T-helper 2 cell treated with Interferon-gamma antibody and Interleukin-4, amounts not matched to agents 100 ng/mL and 5 ng/mL, for 36 hours (primary cell): ENCODE measurements around the gene ABHD14A. TPM values are rescaled to one million over a fixed set of nuclear protein-coding genes. Genes with fewer than 3 reads are reported as not detected.

ENCODE experiments used
- intact Hi-C: fragments of 100-400 bp; cut with micrococcal nuclease; formaldehyde crosslinking; loops from one replicate; pipeline ENCODE4 v1.15.1; 2023
- total RNA-seq: library from RNA; stranded (reverse); gene quantifications from 2 replicates; pipeline ENCODE4 v1.2.3, GENCODE V29; 2022

Gene ABHD14A
- total RNA-seq, 1 donor from 2014 or later = 16.9 TPM

GRCh38 chr3:51940648-51941462 lies 34.0 kb upstream of the ABHD14A start:
- intact Hi-C loops = loop anchor here (1.0 to 10.0 kb wide), 3 partner anchors 256 to 1326 kb away; partner anchors contain the start of genes ALAS1, CISH and MAPKAPK3

GRCh38 chr3:51941463-51941797 lies 33.4 kb upstream of the ABHD14A start:
- intact Hi-C loops = loop anchor here (1.0 to 10.0 kb wide), 3 partner anchors 257 to 1327 kb away; partner anchors contain the start of genes ALAS1, CISH and MAPKAPK3

DNA sequence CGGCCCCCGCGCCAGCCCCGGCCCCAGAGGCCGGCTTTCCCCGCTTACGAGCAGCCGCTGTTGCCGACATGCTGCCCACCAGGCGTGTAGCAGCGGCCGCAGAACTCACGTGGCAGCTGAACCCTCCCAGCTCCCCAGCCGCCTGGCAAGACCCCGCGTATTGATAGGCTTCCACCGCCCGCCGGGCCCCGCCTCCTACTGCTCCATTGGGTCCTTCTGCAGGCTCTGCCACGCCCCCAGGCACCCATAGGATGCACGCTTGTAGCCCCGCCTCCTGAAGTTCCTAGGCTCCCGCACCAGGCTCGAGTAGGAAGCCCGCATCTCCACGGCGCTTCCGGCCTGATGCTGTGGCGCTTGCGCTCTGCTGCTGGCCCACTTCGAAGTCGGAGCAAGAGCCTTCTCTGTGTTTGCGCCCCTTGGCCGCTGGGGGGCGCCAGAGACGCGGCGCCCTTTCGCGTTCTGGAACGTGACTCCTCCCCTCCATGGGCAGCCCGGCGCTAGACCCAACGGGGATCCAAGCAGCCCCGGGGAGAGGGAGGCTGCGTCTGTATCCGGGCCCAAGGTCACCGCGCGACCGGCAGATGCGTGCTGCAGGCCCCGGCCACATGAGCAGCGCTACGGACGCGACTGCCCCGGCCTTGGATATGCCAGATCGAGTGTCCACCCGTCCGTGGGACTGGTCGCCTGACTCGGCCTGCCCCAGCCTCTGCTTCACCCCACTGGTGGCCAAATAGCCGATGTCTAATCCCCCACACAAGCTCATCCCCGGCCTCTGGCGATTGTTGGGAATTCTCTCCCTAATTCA lies 32.9 kb upstream of the ABHD14A start, which contains the start of the genes PARP3 and RRP9:
TSS of gene PARP3 (plus strand) at position 566 of the 805 bp plus-strand sequence. CDS start 993 bp downstream, outside the sequence.
TSS of gene RRP9 (minus strand) at position 107 of the 805 bp plus-strand sequence. CDS start at position 70, 37 bp downstream.
- intact Hi-C loops = loop anchor here (1.0 to 10.0 kb wide), 11 partner anchors 32 to 1327 kb away; partner anchors contain the start of genes ABHD14B, ACY1, ALAS1 and CISH

DNA sequence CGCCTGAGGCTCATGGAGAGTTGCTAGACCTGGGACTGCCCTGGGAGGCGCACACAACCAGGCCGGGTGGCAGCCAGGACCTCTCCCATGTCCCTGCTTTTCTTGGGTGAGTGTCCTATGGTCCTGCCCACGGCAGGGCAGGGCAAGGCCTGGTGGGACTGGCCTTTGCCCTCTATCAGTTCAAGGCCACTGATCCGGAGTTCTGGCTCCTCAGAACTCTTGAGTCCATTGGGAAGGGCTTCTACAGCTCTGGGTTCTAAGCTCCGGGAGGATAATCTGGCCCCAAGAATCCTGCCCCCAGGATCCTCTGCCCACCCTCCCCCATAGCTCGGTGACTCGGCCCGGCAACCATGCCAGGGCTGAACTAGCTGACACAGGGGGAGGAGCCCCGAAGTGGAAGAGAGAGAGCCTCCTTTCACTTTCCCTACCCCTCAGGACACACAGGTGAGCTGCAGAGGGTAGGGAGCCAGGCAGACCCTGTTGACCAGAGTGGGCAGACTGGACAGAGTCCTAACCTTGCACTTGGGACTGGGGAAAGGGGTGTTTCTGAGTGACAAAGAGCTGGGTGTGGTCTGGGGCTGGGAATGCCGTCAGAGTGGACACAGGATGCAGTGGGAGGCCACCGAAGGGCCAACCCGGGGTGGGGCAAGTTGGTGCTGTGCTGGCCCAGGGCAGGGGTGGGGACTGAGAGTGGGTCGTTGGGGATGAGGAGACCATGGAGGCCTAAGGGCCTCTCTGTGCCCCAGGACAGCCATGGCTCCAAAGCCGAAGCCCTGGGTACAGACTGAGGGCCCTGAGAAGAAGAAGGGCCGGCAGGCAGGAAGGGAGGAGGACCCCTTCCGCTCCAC lies 32.0 kb upstream of the ABHD14A start:
- intact Hi-C loops = loop anchor here (1.0 to 10.0 kb wide), 10 partner anchors 31 to 1328 kb away; partner anchors contain the start of genes ABHD14B, ACY1, CISH and MAPKAPK3

- intact Hi-C loops = loop anchor here (10.0 kb wide), 2 partner anchors 259 to 1329 kb away; partner anchors contain the start of genes CISH and MAPKAPK3
Measured at GRCh38 chr3:51943451-51944391, 31.1 kb upstream of the ABHD14A start.

- intact Hi-C loops = loop anchor here (10.0 kb wide), 2 partner anchors 260 to 1330 kb away; partner anchors contain the start of genes CISH and MAPKAPK3
Measured at GRCh38 chr3:51944451-51945021, 30.3 kb upstream of the ABHD14A start.

- intact Hi-C loops = loop anchor here (10.0 kb wide), 2 partner anchors 260 to 1330 kb away; partner anchors contain the start of genes CISH and MAPKAPK3
Measured at GRCh38 chr3:51945031-51945840, 29.6 kb upstream of the ABHD14A start.

DNA sequence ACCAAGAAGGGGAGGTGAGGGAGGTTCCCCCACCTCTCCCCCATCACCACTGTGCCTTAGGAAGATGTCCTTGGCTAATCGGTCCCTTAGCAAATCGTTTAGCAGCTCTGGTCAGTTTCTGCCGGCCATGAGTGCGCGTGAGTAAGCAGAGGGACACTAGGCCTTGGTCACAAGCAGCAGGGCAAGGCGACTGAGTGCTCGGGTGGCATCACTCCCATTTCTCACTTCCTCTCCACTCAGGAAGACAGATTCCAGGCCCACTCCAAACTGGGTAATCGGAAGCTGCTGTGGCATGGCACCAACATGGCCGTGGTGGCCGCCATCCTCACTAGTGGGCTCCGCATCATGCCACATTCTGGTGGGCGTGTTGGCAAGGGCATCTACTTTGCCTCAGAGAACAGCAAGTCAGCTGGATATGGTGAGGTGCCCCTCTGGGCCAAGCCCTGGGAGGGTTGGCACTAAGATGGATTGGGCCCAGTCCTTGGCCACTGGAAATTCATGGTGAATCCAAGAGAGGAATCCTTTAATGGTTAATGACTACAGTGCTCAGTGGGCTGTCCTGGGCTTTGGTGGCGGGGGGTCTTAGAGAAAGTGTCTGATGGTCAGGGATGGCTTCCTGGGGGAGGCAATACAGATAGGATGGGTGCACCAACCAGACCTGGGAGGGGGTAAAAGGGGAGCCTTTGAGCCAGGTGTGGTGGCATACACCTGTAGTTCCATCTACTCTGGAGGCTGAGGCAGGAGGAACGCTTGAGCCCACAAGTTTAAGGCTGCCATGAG lies 28.7 kb upstream of the ABHD14A start:
- intact Hi-C loops = loop anchor here (10.0 kb wide), 2 partner anchors 261 to 1331 kb away; partner anchors contain the start of genes CISH and MAPKAPK3

DNA sequence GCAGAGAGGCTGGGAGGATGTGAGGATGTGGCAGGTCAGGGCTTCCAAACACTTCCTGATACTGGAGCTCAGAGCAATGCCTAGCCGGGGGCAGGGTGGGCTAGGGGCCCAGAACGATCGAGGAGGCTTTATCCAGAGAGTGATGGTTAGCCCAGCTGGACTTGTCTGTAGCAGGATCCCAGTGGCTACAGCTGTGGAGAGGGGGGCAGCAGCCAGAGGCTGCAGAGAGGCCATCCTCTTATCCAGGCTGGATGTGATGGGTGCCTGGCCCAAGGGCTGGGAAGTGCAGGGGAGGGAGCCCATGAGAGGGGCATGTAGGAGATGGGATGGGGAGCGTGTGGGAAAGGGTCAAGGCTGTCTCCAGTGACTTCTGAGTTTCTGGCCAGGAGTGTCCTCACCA lies 28.1 kb upstream of the ABHD14A start:
- intact Hi-C loops = loop anchor here (10.0 kb wide), 2 partner anchors 262 to 1332 kb away; partner anchors contain the start of genes CISH and MAPKAPK3

DNA sequence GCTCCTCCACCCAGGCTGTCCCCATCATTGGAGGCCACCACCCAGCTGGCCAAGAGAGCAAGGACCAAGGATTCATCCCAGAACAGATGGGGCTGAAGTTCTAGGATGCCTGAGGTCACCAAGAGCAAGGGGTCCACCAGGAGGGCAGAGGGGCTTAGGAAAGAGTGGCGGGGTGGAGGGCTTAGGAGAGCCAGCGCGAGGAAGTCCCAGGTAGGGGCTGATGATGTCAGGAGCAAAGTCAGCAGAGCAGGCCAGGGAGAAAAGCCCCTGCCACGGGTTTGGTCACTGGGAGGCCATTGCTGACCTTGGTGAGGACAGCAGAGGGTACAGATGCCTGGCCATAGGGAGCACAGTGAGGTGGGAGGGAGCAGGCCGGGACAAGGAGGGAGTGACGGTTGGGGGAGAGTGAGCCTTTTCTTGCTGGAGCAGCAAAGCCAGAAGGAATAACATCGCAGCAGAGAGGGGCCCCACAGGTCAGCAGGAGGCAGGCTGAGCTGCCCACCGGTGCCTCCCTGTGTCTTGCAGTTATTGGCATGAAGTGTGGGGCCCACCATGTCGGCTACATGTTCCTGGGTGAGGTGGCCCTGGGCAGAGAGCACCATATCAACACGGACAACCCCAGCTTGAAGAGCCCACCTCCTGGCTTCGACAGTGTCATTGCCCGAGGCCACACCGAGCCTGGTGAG lies 27.5 kb upstream of the ABHD14A start:
- intact Hi-C loops = loop anchor here (10.0 kb wide), 2 partner anchors 263 to 1333 kb away; partner anchors contain the start of genes CISH and MAPKAPK3

DNA sequence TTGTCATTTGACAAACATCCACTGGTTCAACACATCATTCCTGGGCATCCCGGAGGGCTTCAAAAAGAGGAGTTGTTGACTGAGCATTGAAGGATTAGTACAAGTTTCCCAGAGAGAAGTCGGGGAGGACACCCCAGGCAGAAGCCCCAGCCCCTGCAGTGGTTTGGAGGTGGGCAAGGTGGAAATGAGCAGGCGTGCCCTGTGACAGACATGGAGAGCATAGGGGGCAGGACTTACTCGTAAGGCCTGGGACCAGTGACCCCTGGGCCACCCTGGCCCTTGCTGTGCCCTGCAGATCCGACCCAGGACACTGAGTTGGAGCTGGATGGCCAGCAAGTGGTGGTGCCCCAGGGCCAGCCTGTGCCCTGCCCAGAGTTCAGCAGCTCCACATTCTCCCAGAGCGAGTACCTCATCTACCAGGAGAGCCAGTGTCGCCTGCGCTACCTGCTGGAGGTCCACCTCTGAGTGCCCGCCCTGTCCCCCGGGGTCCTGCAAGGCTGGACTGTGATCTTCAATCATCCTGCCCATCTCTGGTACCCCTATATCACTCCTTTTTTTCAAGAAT lies 26.8 kb upstream of the ABHD14A start:
- intact Hi-C loops = loop anchor here (10.0 kb wide), 2 partner anchors 263 to 1333 kb away; partner anchors contain the start of genes CISH and MAPKAPK3

GRCh38 chr3:51949121-51949520 lies 25.7 kb upstream of the ABHD14A start:
- intact Hi-C loops = loop anchor here (10.0 kb wide), 2 partner anchors 264 to 1334 kb away; partner anchors contain the start of genes CISH and MAPKAPK3

DNA sequence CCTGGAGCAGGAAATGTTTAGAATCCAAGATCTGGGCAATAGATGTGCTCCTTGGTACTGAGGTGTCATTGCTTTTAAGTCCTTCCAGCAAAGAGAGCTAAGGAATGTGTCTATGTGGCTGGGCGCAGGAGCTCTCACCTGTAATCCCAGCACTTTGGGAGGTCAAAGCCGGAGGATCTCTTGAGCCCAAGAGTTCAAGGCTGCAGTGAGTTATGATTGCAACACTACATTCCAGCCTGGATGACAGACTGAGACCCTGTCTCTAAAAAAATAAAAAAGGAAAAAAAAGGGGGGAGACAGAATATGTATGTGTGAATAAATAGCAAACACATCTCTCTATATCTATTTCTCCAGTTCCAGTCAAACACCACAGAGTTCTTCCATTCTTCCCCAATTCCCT lies 24.0 kb upstream of the ABHD14A start:
- intact Hi-C loops = no loop called here

- intact Hi-C loops = no loop called here
Measured at GRCh38 chr3:51953445-51953844, 21.4 kb upstream of the ABHD14A start.

- intact Hi-C loops = no loop called here
Measured at GRCh38 chr3:51954105-51954504, 20.8 kb upstream of the ABHD14A start.

DNA sequence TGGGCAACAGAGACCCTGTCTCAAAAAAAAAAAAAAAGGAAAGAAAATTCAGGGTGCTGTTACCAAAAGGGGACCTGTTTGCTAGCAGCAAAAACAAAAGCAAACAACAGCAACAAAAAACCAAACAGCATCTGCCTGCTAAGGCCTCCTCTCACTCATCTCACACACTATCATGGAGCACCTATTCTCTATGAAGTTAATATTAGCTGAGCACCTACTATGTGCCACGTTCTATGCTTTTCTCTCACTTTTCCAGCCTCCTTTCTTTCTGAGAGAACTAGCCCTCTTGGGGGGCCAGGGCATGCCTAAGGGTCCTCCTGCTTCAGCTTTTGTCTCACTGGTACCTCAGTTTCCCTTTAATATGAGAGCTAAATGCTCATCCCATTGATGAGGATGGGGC lies 20.2 kb upstream of the ABHD14A start:
- intact Hi-C loops = no loop called here
